ENCODE measurements around the gene ZNF652.
"Not testable (repeated sequence)": the region's sequence is repeated elsewhere in the genome, so short reads cannot be mapped to it uniquely, and the experiment has no call there.

The ZNF652 gene

GRCh38 chr17:49315551-49316257 lies 46.3 kb downstream of the ZNF652 start:
- peak; percentile 62 for DNase-seq (ENCODE audit: low read depth)

- DNase-seq (ENCODE audit: low read depth): no peak
Observed at GRCh38 chr17:49312722-49313121, 49.3 kb downstream of the ZNF652 start.

- DNase-seq (ENCODE audit: low read depth): no peak
Observed at GRCh38 chr17:49299996-49300395, 62.1 kb downstream of the ZNF652 start.

GRCh38 chr17:49298371-49298976 lies 63.6 kb downstream of the ZNF652 start:
- no peak for DNase-seq (ENCODE audit: low read depth)

- no peak for DNase-seq (ENCODE audit: low read depth)
Observed at GRCh38 chr17:49297141-49297540, 64.9 kb downstream of the ZNF652 start.

- no peak for DNase-seq (ENCODE audit: low read depth)
Observed at GRCh38 chr17:49294122-49294521, 67.9 kb downstream of the ZNF652 start.

GRCh38 chr17:49292901-49293300 lies 69.1 kb downstream of the ZNF652 start:
- DNase-seq (ENCODE audit: low read depth): no peak

GRCh38 chr17:49291929-49292328 lies 70.1 kb downstream of the ZNF652 start:
- DNase-seq (ENCODE audit: low read depth): no peak

- DNase-seq (ENCODE audit: low read depth): no peak
Observed at GRCh38 chr17:49290690-49291359, 71.2 kb downstream of the ZNF652 start.

- DNase-seq (ENCODE audit: low read depth): no peak
Observed at GRCh38 chr17:49288388-49288787, 73.7 kb downstream of the ZNF652 start.

- no peak for DNase-seq (ENCODE audit: low read depth)
Observed at GRCh38 chr17:49287481-49287880, 74.6 kb downstream of the ZNF652 start.

- not testable (repeated sequence) for DNase-seq (ENCODE audit: low read depth)
Observed at GRCh38 chr17:49286261-49286973, 75.6 kb downstream of the ZNF652 start.

- DNase-seq (ENCODE audit: low read depth): no peak
Observed at GRCh38 chr17:49285716-49286115, 76.3 kb downstream of the ZNF652 start.

GRCh38 chr17:49280918-49281317 lies 81.1 kb downstream of the ZNF652 start:
- DNase-seq (ENCODE audit: low read depth): no peak

GRCh38 chr17:49280061-49280460 lies 82.0 kb downstream of the ZNF652 start:
- no peak for DNase-seq (ENCODE audit: low read depth)

GRCh38 chr17:49279263-49280015 lies 82.6 kb downstream of the ZNF652 start:
- DNase-seq (ENCODE audit: low read depth): not testable (repeated sequence)

GRCh38 chr17:49278076-49278475 lies 84.0 kb downstream of the ZNF652 start:
- DNase-seq (ENCODE audit: low read depth): no peak

GRCh38 chr17:49277638-49278037 lies 84.4 kb downstream of the ZNF652 start:
- DNase-seq (ENCODE audit: low read depth): no peak

- not testable (repeated sequence) for DNase-seq (ENCODE audit: low read depth)
Observed at GRCh38 chr17:49275981-49276380, 86.1 kb downstream of the ZNF652 start.

- no peak for DNase-seq (ENCODE audit: low read depth)
Observed at GRCh38 chr17:49269356-49269755, 92.7 kb downstream of the ZNF652 start.

GRCh38 chr17:49267912-49268311 lies 94.1 kb downstream of the ZNF652 start:
- DNase-seq (ENCODE audit: low read depth): no peak

- DNase-seq (ENCODE audit: low read depth): no peak
Observed at GRCh38 chr17:49266233-49266632, 95.8 kb downstream of the ZNF652 start.
